ENCODE data around the gene SPRR3.
"Not testable (repeated sequence)": the region's sequence is repeated elsewhere in the genome, so short reads cannot be mapped to it uniquely, and the experiment has no call there.

Gene SPRR3

DNA sequence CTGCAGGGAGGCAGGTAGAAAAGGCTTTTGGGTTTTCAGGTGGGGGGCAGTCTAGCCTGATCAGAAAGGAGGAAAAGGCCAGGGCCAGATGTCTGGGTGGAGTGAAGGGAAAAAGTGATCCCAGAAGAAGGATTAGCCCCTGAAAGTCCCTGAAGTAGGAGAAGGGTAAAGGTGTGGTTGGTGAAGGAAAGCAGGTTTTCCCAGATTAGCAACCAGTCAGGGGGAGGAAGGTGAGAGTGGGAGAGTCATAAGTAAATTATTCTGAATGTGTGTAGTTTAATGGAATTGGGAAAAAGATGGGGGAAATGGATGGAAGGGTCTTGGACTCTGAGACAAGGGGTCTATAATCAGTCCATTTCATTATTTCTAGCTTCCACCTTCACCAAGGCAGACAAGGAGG is 18.3 kb upstream of the SPRR3 start:
- DNase-seq (ENCODE audit: low read depth in 4 of 4, low spot score in 1 of 4) = no peak

- no peak for DNase-seq (ENCODE audit: low read depth in 4 of 4, low spot score in 1 of 4)
Observed at GRCh38 chr1:152983743-152984142, 17.8 kb upstream of the SPRR3 start, which contains the start of gene SPRR1A. SPRR1A (plus strand) TSS chr1:152984081; CDS start chr1:152985231, 1,150 bp downstream.

- no peak for DNase-seq (ENCODE audit: low read depth in 4 of 4, low spot score in 1 of 4)
Observed at GRCh38 chr1:152986578-152986977, 15.0 kb upstream of the SPRR3 start.

DNA sequence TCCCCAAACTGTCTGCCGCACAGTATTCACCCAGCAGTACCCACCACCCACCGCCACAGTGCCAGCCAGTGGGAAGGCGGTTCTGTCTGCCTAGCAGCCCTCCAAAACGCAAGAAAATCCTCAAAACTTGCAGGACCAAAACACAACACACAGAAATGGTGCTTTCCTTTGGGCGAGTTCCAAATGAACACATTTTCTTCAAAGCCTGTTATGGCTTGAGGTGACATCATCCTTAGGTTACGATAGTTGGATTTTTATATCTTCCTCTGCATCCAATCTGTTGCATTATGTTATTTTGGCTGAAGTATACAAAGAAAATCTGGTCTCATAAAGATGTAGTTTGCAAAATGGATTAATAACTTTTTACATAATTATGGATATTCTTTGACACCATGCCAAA is 8.4 kb upstream of the SPRR3 start:
- no peak for DNase-seq (ENCODE audit: low read depth in 4 of 4, low spot score in 1 of 4)

GRCh38 chr1:152995842-152996241 is 5.7 kb upstream of the SPRR3 start:
- DNase-seq (ENCODE audit: low read depth in 4 of 4, low spot score in 1 of 4) = no peak

DNA sequence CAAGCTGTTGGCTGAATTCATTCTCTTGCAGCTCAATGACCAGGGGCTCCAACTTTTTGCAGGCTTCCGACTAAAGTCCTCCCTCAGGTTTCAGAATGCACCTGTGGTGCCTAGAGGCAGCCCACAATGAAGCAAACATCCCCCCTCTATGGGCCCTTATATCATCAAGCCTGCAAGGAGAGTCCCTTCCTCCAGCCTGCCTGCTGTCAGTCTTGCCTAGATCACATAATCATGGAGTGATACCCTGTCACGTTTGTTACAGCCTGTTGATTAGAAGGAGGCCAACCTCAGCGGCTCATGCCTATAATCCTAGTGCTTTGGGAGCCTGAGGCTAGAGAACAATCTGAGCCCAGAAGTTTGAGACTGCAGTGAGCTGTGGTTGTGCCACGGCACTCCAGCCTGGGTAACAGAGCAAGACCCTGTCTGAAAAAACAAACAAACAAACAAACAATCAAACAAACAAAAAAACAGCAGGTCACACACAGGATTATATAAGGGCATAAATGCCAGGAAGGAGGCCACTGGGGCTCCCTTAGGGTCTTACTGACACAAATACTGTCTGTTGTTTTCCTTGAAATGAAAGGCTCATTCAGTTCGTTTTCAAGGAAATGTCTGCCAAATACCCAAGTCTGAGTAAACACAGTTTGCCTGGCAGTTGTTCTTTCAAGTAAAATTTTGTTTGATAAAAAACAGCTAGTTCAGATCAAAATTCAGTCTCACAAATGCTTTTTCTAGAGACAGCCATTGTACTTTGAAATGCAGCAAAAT is 4.7 kb upstream of the SPRR3 start:
- DNase-seq (ENCODE audit: low read depth in 4 of 4, low spot score in 1 of 4) = no peak

- no peak for DNase-seq (ENCODE audit: low read depth in 4 of 4, low spot score in 1 of 4)
Observed at GRCh38 chr1:152997901-152998300, 3.6 kb upstream of the SPRR3 start.

- no peak for DNase-seq (ENCODE audit: low read depth in 4 of 4, low spot score in 1 of 4)
Observed at GRCh38 chr1:152998476-152998875, 3.1 kb upstream of the SPRR3 start.

DNA sequence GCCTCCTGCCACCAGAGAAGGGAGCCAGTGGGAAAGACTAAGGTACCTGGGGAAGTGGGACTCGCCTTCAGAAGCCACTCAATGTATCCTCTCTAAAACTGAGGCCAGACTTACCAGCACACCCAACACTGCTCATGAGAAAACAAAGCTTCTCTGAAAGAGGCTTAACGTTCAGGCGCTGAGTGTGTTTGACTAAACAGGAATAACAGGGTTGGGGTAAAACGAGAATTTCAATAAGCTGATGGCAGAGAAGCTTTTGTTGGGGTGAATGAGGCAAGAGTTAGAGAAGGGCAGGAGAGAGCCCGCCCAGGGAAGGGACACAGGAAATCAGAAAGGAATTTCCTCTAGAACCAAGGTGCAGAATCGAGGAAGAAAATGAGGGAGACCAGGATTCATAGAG is 1.7 kb upstream of the SPRR3 start:
- no peak for DNase-seq (ENCODE audit: low read depth in 4 of 4, low spot score in 1 of 4)

- no peak for DNase-seq (ENCODE audit: low read depth in 4 of 4, low spot score in 1 of 4)
Observed at GRCh38 chr1:153000294-153000693, 1.3 kb upstream of the SPRR3 start.

DNA sequence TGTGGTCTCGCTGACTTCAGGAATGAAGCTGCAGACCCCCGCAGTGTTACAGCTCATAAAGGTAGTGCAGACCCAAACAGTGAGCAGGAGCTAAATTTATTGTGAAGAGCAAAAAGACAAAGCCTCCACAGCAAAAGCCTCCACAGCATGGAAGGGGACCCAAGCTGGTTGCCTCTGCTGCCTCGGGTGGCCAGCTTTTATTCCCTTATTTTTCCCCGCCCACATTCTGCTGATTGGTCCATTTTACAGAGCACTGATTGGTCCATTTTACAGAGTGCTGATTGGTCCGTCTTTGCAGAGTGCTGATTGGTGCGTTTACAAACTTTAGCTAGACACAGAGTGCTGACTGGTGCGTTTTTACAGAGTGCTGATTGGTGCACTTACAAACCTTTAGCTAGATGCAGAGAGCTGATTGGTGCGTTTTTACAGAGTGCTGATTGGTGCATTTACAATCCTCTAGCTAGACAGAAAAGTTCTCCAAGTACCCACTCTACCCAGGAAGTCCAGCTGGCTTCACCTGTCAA is 9.7 kb downstream of the SPRR3 start:
- not testable (repeated sequence) for DNase-seq (ENCODE audit: low read depth in 4 of 4, low spot score in 1 of 4)

GRCh38 chr1:153021829-153022228 is 20.3 kb downstream of the SPRR3 start:
- not testable (repeated sequence) for DNase-seq (ENCODE audit: low read depth in 4 of 4, low spot score in 1 of 4)

DNA sequence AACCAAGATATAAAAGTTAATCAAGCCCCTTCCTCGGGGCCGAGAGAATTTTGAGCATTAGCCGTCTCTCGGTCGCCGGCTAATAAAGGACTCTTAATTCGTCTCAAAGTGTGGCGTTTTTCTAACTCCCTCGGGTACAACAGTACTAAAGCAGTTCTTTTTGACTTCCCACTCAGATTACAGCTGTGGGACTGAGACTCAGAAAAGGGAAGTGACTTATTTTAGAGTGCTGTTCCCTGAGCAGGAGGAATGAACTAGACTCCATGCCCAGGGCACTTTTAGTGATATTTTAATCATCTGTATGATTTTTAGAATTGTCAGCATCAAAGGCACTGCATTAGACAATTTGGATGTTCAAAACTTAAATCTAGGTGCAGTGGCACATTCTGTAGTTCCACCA is 20.8 kb downstream of the SPRR3 start:
- not testable (repeated sequence) for DNase-seq (ENCODE audit: low read depth in 4 of 4, low spot score in 1 of 4)

DNA sequence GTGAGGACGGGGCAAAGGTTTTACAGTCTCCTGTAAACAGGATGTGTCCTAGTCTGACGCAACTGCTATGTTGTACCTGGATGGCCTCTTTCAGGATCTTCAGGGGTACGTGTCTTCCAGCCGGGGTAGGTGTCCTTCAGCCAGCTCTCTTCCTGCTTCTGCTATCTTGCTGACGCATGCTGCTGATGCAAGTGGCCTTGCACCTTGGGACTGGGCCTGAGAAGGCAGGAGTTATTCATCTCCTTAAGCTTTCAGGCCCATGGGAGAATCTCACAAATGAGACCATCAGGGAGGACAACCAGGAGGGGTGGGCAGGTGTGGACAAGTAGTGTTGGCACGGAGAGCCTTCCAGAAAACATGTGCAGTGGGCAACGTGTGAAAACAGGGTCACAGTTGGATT is 21.6 kb downstream of the SPRR3 start:
- DNase-seq (ENCODE audit: low read depth in 4 of 4, low spot score in 1 of 4) = no peak

DNA sequence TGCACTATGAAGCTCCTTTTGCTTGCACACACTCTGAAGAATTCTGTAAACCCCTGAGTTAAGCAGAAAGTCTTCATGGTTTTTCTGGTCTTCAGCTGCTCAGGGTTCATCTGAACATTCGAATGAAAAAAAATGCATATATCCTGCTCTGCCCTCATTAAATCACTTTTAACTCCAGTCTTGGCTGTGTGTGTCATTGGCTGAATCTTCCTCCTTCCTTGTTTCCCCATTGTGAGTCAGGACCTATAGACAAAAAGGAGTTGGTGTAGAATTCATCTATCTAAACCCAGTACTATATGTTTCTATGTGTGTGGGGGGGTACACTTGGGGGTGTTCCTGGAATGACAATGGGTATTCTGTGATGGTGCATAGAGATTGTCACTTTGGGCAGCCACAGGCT is 22.9 kb downstream of the SPRR3 start:
- DNase-seq (ENCODE audit: low read depth in 4 of 4, low spot score in 1 of 4) = no peak

DNA sequence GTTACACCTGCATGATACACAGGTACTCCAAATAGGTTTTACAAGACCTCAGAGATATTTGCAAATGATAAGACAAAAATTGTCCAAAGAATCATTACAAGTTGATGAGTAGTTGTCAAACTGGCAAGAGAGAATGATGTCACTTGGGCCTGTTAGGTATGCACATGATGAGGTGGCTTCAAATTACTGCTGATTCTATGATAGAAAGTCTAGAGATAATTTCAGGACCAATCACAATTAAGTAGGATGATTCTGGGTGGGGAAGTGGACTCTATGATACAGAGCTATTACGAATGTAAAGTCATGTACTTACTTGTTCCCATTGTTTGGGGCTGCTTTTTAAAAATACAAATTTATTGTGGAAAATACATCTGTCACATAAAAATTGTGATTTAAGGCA is 24.2 kb downstream of the SPRR3 start:
- no peak for DNase-seq (ENCODE audit: low read depth in 4 of 4, low spot score in 1 of 4)

DNA sequence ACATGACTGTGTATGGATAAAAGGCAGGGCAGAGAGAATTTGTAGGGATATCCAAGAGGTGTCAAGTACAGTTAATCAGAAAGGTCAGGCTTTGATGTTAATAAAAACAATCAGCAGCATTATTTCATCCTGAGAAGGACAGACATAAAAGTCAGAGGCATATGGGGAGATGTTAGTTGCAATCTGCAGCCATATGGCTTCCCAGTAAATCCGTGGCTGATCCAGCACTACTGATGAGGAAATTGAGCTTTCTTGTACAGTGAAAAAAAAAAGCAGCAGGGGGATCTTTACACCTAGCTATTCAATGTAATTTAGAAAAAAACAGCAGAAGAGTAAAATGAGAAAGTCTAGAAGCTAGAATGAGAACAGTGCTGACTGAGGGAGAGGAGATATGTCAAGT is 27.2 kb downstream of the SPRR3 start:
- DNase-seq (ENCODE audit: low read depth in 4 of 4, low spot score in 1 of 4) = no peak

GRCh38 chr1:153030895-153031294 is 29.3 kb downstream of the SPRR3 start, which contains the start of gene SPRR1B:
SPRR1B (plus strand) TSS chr1:153031203; CDS start chr1:153032346, 1,143 bp downstream.
- no peak for DNase-seq (ENCODE audit: low read depth in 4 of 4, low spot score in 1 of 4)

- DNase-seq (ENCODE audit: low read depth in 4 of 4, low spot score in 1 of 4) = no peak
Observed at GRCh38 chr1:153032073-153032472, 30.5 kb downstream of the SPRR3 start.

- no peak for DNase-seq (ENCODE audit: low read depth in 4 of 4, low spot score in 1 of 4)
Observed at GRCh38 chr1:153032677-153033308, 31.2 kb downstream of the SPRR3 start.

DNA sequence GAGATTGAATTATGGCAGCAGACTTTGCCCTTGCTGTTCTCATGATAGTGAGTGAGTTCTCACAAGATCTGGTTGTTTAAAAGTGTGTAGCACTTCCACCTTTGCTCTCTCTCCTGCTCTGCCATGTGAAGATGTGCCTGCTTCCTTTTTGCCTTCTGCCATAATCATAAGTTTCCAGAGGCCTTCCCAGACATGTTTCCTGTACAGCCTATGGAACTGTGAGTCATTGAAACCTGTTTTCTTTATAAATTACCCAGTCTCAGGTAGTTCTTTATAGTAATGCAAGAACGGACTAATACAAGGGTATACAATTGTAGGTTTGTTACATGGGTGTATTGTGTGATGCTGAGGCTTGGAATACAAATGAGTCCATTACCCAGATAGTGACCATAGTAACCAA is 33.7 kb downstream of the SPRR3 start:
- DNase-seq (ENCODE audit: low read depth in 4 of 4, low spot score in 1 of 4) = no peak

- no peak for DNase-seq (ENCODE audit: low read depth in 4 of 4, low spot score in 1 of 4)
Observed at GRCh38 chr1:153040950-153041631, 39.5 kb downstream of the SPRR3 start, which contains the start of gene SPRR2D. SPRR2D (minus strand) TSS chr1:153041120; CDS start chr1:153040346, 774 bp downstream.
